ENCODE data around the gene ALPK1. TPM values are rescaled to one million over a fixed set of nuclear protein-coding genes. Genes with fewer than 3 reads are reported as not detected.
"Not testable (repeated sequence)": the region's sequence is repeated elsewhere in the genome, so short reads cannot be mapped to it uniquely, and the experiment has no call there.

ALPK1 gene
- total RNA-seq, 2 donors from 2014 or later = 4.2 to 8.1 TPM

DNA sequence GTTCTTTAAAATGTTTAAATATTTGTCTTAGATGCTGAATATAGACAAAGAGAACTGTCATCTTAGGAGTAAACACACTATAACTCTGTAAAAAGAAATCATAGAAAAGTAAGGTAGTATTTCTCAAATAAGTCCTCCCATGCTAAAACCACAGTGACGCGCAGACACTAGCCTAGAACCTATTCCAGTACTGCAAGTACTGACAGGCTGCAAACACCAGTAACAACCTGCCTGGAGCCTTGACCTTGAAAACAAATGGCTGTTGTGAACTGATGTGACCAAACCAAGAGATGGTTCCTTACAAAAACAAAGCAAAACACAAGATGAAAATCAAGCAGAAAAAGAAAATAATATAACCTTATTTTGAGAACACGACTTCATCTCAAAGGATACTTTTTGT, 19.9 kb upstream of the ALPK1 start:
- DNase-seq (ENCODE audit: low spot score) = no peak
- H3K36me3 ChIP-seq = no peaks in the 10 kb centered on the region
- H3K27ac ChIP-seq = peak overlapping the region in 1 of 2 donors; percentile 49
- H3K4me3 ChIP-seq = no peak overlapping the region
- H3K4me1 ChIP-seq = no peaks in the 10 kb centered on the region
- no peaks in the 10 kb centered on the region for H3K27me3 ChIP-seq
- H3K9me3 ChIP-seq = no peaks in the 10 kb centered on the region
- TF ChIP-seq, protein P1, sequence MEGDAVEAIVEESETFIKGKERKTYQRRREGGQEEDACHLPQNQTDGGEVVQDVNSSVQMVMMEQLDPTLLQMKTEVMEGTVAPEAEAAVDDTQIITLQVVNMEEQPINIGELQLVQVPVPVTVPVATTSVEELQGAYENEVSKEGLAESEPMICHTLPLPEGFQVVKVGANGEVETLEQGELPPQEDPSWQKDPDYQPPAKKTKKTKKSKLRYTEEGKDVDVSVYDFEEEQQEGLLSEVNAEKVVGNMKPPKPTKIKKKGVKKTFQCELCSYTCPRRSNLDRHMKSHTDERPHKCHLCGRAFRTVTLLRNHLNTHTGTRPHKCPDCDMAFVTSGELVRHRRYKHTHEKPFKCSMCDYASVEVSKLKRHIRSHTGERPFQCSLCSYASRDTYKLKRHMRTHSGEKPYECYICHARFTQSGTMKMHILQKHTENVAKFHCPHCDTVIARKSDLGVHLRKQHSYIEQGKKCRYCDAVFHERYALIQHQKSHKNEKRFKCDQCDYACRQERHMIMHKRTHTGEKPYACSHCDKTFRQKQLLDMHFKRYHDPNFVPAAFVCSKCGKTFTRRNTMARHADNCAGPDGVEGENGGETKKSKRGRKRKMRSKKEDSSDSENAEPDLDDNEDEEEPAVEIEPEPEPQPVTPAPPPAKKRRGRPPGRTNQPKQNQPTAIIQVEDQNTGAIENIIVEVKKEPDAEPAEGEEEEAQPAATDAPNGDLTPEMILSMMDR (IDR thresholded peaks at IDR 0.05) = no peak

DNA sequence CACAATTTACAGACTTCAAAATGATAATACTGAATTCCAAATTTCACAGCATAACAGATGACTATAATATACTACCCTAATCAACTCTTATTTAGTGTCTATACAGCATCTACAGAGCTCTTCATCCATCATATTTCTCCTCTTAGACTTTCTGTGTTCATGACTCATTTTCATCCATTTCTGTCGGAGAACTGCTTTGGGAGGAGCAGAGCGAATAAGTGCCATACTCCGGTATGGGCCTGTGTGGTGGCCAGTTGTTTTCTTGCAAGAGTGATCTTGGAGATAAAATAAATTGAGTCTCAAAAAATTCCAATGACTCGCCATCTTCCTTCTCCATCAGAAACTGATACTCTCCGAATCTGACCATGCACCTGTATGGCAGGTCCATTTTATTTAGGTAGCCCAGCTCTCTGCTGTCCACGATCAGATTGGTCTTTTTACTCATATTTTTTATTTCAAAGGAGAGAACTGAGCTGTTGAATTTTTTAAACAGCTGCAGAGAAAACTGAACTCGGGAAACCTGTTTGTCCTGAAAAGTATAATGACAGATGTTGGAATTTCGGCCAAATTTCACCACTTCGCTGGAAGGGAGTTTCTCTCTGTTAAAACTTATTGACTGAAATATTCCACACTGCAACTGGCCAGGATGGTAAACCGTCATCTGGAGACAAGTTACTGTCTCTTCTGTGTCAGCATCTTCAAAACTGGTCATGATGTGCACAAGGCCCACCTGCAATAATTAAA, 19.3 kb upstream of the ALPK1 start:
- TF ChIP-seq, protein P1 (IDR thresholded peaks at IDR 0.05) = no peak
- Histone ChIP-seq H3K27ac (peak overlapping the region in 1 of 2 donors; percentile 49), H3K4me1 (peaks cover 0 to 5% of the 10 kb centered on the region in 2 donors)

DNA sequence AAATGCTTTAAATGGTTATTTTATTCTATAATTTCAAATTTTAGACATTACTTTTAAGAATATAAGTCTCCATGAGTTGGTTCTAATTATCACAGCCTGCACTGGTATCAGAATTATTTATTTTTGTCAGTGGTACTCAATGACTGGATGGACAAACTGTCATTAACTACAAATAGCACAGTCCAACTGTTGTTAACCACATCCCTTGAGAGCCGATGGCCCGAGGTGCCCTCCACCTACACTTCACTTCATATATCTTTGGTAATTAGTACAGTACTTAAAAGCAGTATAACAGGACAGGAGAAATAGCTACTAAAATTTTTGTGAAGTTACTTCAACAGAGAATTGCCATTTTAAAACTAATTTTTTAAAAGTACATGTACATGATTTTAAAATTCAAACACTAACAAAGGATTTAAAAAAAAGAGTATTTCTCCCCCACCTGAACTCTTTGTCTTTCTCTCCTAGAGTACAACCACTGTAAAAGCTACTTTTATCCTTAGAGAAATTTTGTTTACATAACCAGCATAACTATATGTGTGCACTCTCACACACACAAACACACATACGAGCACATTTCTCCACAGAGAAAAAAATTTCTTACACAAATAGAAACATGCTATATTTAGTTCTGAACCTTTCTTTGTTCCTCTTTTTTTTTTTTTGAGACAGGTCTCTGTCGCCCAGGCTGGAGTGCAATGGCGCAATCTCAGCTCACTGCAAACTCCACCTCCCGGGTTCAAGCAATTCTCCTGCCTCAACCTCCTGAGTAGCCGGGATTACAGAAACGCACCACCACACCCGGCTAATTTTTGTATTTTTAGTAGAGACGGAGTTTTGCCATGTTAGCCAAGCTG, 17.9 kb upstream of the ALPK1 start:
- H3K27ac ChIP-seq = peak overlapping the region in 1 of 2 donors; percentile 49
- peaks cover 0 to 17% of the 10 kb centered on the region in 2 donors for H3K4me1 ChIP-seq
- H3K27me3 ChIP-seq = no peaks in the 10 kb centered on the region
- H3K9me3 ChIP-seq = no peaks in the 10 kb centered on the region
- DNase-seq (ENCODE audit: low spot score) = no peak
- peak overlapping the region; percentile 10 to 24 for H3K4me3 ChIP-seq
- TF ChIP-seq, protein P1 (IDR thresholded peaks at IDR 0.05) = no peak
- no peaks in the 10 kb centered on the region for H3K36me3 ChIP-seq

More for the DNA sequence above, 19.3 kb upstream of the ALPK1 start:
- no peaks in the 10 kb centered on the region for H3K9me3 ChIP-seq
- H3K36me3 ChIP-seq = no peaks in the 10 kb centered on the region
- H3K27me3 ChIP-seq = no peaks in the 10 kb centered on the region
- DNase-seq (ENCODE audit: low spot score) = no peak
- no peak overlapping the region for H3K4me3 ChIP-seq

DNA sequence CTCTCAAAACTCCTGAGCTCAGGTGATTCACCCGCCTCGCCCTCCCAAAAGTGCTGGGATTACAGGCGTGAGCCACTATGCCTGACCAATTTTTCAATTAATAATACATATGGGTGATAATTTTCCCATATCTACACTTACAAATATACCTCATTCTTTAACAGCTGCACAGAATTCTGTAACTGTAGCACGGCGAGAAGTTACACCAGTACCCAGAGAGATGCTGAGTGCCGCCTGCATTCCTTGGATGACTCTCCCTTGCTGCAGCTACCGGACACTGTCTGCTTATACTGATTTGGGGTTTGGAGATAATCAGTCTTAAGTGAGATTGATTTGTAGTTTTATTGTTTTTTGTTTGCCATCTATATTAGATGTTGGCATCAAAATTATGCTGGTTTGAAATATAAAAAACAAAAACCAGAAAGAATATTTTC, 17.3 kb upstream of the ALPK1 start:
- no peaks in the 10 kb centered on the region for H3K9me3 ChIP-seq
- peak overlapping the region; percentile 10 to 24 for H3K4me3 ChIP-seq
- H3K36me3 ChIP-seq = no peaks in the 10 kb centered on the region
- no peak for DNase-seq (ENCODE audit: low spot score)
- TF ChIP-seq, protein P1 (IDR thresholded peaks at IDR 0.05) = no peak
- H3K27me3 ChIP-seq = no peaks in the 10 kb centered on the region
- H3K27ac ChIP-seq = peak overlapping the region in 1 of 2 donors; percentile 49
- H3K4me1 ChIP-seq = peaks cover 0 to 20% of the 10 kb centered on the region in 2 donors

DNA sequence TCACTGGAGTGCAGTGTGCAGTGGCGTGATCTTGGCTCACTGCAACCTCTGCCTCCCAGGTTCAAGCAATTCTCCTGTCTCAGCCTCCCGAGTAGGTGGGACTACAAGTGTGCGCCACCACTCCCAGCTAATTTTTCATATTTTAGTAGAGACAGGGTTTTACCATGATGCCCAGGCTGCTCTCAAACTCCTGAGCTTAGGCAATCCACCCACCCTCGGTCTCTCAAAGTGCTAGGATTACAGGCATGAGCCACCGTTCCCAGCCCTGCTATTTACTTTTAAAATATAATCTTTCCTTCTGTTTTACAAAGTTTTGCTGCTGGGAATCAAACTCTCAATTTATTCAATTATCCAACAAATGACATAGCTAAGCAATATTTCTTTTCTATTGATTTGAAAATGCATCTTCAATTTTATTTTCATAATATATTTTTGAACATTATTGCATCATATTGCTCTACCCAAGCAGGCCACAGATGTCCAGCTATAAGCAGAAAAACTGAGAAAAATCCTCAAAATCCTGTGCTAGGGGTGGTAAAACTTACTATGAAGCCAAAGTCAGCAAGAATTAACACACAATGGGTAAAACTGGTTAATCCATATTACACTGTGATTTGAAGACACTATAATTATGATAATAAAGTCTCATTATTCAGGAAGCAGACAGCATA, 16.6 kb upstream of the ALPK1 start:
- Histone ChIP-seq H3K36me3 (no peaks in the 10 kb centered on the region), H3K4me1 (peaks cover 0 to 20% of the 10 kb centered on the region in 2 donors), H3K9me3 (no peaks in the 10 kb centered on the region), H3K27me3 (no peaks in the 10 kb centered on the region), H3K4me3 (no peak overlapping the region), H3K27ac (no peak overlapping the region)
- no peak for DNase-seq (ENCODE audit: low spot score)
- TF ChIP-seq, protein P1 (IDR thresholded peaks at IDR 0.05) = no peak

DNA sequence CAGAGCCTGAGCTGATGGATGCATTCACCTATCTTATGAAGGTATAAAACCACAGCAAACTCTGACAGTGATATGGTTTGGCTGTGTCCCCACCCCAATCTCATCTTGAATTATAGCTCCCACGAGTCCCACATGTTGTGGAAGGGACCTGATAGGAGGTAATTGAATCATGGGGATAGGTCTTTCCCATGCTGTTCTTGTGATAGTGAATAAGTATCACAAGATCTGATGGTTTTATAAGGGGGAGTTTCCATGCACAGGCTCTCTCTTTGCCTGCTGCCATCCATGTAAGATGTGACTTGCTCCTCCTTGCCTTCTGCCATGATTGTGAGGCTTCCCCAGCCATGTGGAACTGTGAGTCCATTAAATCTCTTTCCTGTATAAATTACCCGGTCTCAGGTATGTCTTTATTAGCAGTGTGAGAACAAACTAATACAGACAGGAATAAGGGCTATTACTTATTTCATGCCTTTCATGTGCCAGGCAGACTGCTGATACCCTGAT, 15.2 kb upstream of the ALPK1 start:
- not testable (repeated sequence) for H3K27ac ChIP-seq; H3K36me3 ChIP-seq; H3K9me3 ChIP-seq; H3K27me3 ChIP-seq; DNase-seq (ENCODE audit: low spot score); H3K4me3 ChIP-seq
- peaks cover 0 to 27% of the 10 kb centered on the region in 2 donors for H3K4me1 ChIP-seq

All from right atrium auricular region (tissue), 2 donors.